OCI-LY7 (cell line): ENCODE results near the gene SLC6A5. TPM values are rescaled to one million over a fixed set of nuclear protein-coding genes. Genes with fewer than 3 reads are reported as not detected.

Experiments used
- BruUV-seq: library from RNA; stranded (reverse); fragments of 400-500 nt; replicated peaks from 2 replicates; lab custom pipeline; 2021; lab: Mats Ljungman, UMichigan
- CTCF ChIA-PET: fragments of 300-600 bp; sonication (Branson Sonifier 250); formaldehyde crosslinking; loops from one replicate; lab custom pipeline; 2022; ENCODE audit warnings: antibody characterized with exemption; ENCODE audit not compliant: unreplicated experiment; lab: Charles Lee
- POLR2A ChIA-PET: fragments of 300-600 bp; sonication (Branson Sonifier 250); formaldehyde crosslinking; loops from one replicate; lab custom pipeline; 2022; ENCODE audit warnings: antibody characterized with exemption; lab: Charles Lee
- DNase-seq: peaks from one replicate; pipeline ENCODE4 v3.0.0-alpha.2; 2015; ENCODE audit warnings: low spot score
- H2AFZ ChIP-seq: fragments of 200-600 bp; sonication (generic), shearing (Covaris generic); 2 replicates; pipeline ENCODE4 v1.6.1; 2014; ENCODE audit warnings: mild to moderate bottlenecking, antibody characterized with exemption, low read length, moderate library complexity
- H3K27ac ChIP-seq: fragments of 200-600 bp; sonication (generic); 2 replicates; pipeline ENCODE4 v1.5.1; 2014; ENCODE audit warnings: mixed run types, low read depth, mild to moderate bottlenecking, moderate library complexity, low read length, inconsistent platforms; ENCODE audit not compliant: poor library complexity, severe bottlenecking
- H3K36me3 ChIP-seq: fragments of 200-600 bp; sonication (generic); 2 replicates; pipeline ENCODE4 v1.6.1; 2014; ENCODE audit warnings: mild to moderate bottlenecking, antibody characterized with exemption, low read length, moderate library complexity, mixed read lengths; ENCODE audit not compliant: insufficient read depth
- H3K4me1 ChIP-seq: fragments of 200-600 bp; sonication (generic); 2 replicates; pipeline ENCODE4 v1.5.1; 2014; ENCODE audit warnings: mild to moderate bottlenecking, low read length; ENCODE audit not compliant: insufficient read depth, poor library complexity, severe bottlenecking
- H3K4me2 ChIP-seq: fragments of 200-600 bp; sonication (generic); 2 replicates; pipeline ENCODE4 v1.6.1; 2014; ENCODE audit warnings: mild to moderate bottlenecking, low read length
- H3K4me3 ChIP-seq: fragments of 200-600 bp; sonication (generic); 2 replicates; pipeline ENCODE4 v1.5.1; 2014; ENCODE audit warnings: mild to moderate bottlenecking, low read depth, low read length; ENCODE audit not compliant: poor library complexity, severe bottlenecking
- H3K79me2 ChIP-seq: fragments of 200-600 bp; sonication (generic); 2 replicates; pipeline ENCODE4 v1.6.1; 2016; ENCODE audit warnings: low read depth, mild to moderate bottlenecking, low read length, moderate library complexity, mixed read lengths; ENCODE audit not compliant: insufficient read depth
- H3K9me2 ChIP-seq: fragments of 200-600 bp; sonication (generic); 2 replicates; pipeline ENCODE4 v1.6.1; 2016; ENCODE audit warnings: mild to moderate bottlenecking, low read length, mixed read lengths; ENCODE audit not compliant: insufficient read depth
- H3K9me3 ChIP-seq: fragments of 200-600 bp; sonication (generic); 2 replicates; pipeline ENCODE4 v1.6.1; 2014; ENCODE audit warnings: mild to moderate bottlenecking, mixed run types, low read length, mixed read lengths
- H4K20me1 ChIP-seq: fragments of 200-600 bp; sonication (generic); 2 replicates; pipeline ENCODE4 v1.6.1; 2014; ENCODE audit warnings: mild to moderate bottlenecking, antibody characterized with exemption, low read length, moderate library complexity, mixed read lengths; ENCODE audit not compliant: insufficient read depth
- EZH2phosphoT487 ChIP-seq: fragments of 200-600 bp; sonication (generic); IDR thresholded peaks from 2 replicates; pipeline ENCODE4 v1.6.1; 2018; ENCODE audit warnings: low read depth, borderline replicate concordance, mild to moderate bottlenecking, mixed run types, antibody characterized with exemption, low read length, moderate library complexity, mixed read lengths
- intact Hi-C: fragments of 100-400 bp; cut with micrococcal nuclease; formaldehyde crosslinking; loops from one replicate; pipeline ENCODE4 v1.10.0; 2022; ENCODE audit not compliant: unreplicated experiment
- total RNA-seq, 2 experiments: library from RNA; depleted of rRNA in 1 of 2; stranded (reverse); fragments of >200 nt in 1 of 2; shearing (Covaris generic) in 1 of 2; gene quantifications; 2 replicates each; pipeline ENCODE4 v1.2.3, GENCODE V29; 2014 to 2022
- TF ChIP-seq, protein P1 (sequence below): fragments of 200-600 bp; sonication (generic); conservative IDR thresholded peaks from 2 replicates; pipeline ENCODE4 v1.5.1; 2014; ENCODE audit warnings: mild to moderate bottlenecking, antibody characterized with exemption, low read length, moderate library complexity, mixed read lengths

SLC6A5 gene
- total RNA-seq, 2 experiments from 2014 or later: not detected

DNA sequence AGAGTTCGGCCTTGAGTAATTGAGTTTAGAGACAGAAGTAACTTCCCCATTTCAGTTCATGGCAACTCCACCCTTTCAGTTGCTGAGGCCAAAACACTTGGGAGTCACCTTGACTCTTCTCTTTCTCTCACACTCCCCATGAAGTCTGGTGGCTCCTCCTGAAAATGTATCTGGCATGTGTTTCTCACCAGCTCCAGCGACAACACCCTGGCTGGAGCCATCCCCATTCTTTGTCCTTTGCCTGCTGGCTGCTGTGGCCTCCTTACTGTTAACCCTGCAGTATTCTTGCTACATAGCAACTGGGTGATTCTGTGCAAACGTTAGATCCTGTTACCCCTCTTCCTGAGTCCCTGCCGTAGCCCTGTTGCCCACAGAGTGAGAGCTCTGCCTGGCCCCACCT is 23.8 kb downstream of the SLC6A5 start:
- Histone ChIP-seq H3K4me1 (no peaks in the 10 kb centered on the region), H4K20me1 (no peaks in the 10 kb centered on the region), H3K9me3 (no peaks in the 10 kb centered on the region), H3K79me2 (no peaks in the 10 kb centered on the region), H3K9me2 (no peaks in the 10 kb centered on the region), H3K27ac (no peak overlapping the region), H3K4me2 (no peak overlapping the region), H3K36me3 (no peaks in the 10 kb centered on the region), H2AFZ (no peak overlapping the region), H3K4me3 (no peak overlapping the region)
- intact Hi-C loops: no loop called here
- TF ChIP-seq, protein P1, sequence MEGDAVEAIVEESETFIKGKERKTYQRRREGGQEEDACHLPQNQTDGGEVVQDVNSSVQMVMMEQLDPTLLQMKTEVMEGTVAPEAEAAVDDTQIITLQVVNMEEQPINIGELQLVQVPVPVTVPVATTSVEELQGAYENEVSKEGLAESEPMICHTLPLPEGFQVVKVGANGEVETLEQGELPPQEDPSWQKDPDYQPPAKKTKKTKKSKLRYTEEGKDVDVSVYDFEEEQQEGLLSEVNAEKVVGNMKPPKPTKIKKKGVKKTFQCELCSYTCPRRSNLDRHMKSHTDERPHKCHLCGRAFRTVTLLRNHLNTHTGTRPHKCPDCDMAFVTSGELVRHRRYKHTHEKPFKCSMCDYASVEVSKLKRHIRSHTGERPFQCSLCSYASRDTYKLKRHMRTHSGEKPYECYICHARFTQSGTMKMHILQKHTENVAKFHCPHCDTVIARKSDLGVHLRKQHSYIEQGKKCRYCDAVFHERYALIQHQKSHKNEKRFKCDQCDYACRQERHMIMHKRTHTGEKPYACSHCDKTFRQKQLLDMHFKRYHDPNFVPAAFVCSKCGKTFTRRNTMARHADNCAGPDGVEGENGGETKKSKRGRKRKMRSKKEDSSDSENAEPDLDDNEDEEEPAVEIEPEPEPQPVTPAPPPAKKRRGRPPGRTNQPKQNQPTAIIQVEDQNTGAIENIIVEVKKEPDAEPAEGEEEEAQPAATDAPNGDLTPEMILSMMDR: no peak
- TF ChIP-seq EZH2phosphoT487: no peak
- no TSS peak for BruUV-seq
- ChIA-PET POLR2A (no interaction called here), CTCF (no interaction called here)
- DNase-seq: no peak

DNA sequence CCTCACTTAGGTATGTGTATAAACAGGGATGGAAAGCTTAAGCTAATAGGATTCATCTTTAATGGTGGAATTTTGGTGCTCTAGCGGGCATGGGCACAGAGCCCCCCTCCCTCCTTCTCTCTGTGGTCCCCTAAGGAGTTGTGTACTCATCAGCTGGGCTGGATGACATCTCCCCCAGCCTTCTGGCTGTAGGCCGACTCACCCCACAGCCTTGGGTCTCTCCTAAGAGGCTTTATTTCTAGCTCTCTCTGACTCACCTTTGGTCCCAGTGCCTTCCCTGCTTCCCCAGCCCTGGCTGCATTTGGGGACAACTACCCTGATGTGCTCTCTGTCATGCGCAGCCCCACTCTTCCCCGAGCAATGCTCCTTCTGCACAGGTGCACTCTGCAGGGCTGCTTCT is 26.9 kb downstream of the SLC6A5 start:
- no peak for DNase-seq
- ChIA-PET CTCF (no interaction called here), POLR2A (no interaction called here)
- BruUV-seq: no TSS peak
- intact Hi-C loops: no loop called here
- Histone ChIP-seq H3K4me3 (no peak overlapping the region), H4K20me1 (no peaks in the 10 kb centered on the region), H3K4me1 (no peaks in the 10 kb centered on the region), H3K4me2 (no peak overlapping the region), H3K36me3 (no peaks in the 10 kb centered on the region), H3K9me3 (no peaks in the 10 kb centered on the region), H3K27ac (no peak overlapping the region), H3K79me2 (no peaks in the 10 kb centered on the region), H2AFZ (no peak overlapping the region), H3K9me2 (no peaks in the 10 kb centered on the region)
- TF ChIP-seq, protein P1: no peak
- TF ChIP-seq EZH2phosphoT487: no peak

DNA sequence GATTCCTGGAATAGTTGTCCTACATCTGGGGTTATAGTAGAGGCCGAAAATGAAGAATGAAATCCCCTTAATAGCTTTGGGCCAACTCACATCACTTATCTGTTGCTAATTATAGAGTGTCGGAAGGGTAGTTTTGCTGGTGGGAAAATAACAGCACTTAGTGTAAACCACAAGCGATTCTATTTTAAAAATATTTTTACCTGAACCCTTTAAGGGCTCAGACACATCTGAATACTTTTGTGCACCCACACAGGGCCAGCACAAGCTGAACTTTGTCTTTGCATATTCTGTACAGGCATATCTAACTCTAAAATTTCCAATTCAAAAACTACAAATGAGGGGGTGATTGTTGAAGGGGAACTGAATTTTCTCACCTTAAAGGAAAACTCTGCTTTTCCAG is 27.6 kb downstream of the SLC6A5 start:
- Histone ChIP-seq H3K9me2 (no peaks in the 10 kb centered on the region), H3K79me2 (no peaks in the 10 kb centered on the region), H2AFZ (no peak overlapping the region), H3K4me1 (no peaks in the 10 kb centered on the region), H3K9me3 (no peaks in the 10 kb centered on the region), H4K20me1 (no peaks in the 10 kb centered on the region), H3K4me2 (no peak overlapping the region), H3K36me3 (no peaks in the 10 kb centered on the region), H3K4me3 (no peak overlapping the region), H3K27ac (no peak overlapping the region)
- no peak for DNase-seq
- intact Hi-C loops: no loop called here
- TF ChIP-seq, protein P1: no peak
- TF ChIP-seq EZH2phosphoT487: no peak
- POLR2A ChIA-PET: no interaction called here
- CTCF ChIA-PET: no interaction called here
- no TSS peak for BruUV-seq
